ENCODE results near the gene HLA-A. TPM values are rescaled to one million over a fixed set of nuclear protein-coding genes. Genes with fewer than 3 reads are reported as not detected.
A peak's percentile ranks its signal among the peaks of the same experiment; 100 is the strongest.

HLA-A gene
- polyA plus RNA-seq, 1 donor (not counting 4 experiments of a cell fraction or from before 2014, with no cell fraction given), result 401 TPM

DNA sequence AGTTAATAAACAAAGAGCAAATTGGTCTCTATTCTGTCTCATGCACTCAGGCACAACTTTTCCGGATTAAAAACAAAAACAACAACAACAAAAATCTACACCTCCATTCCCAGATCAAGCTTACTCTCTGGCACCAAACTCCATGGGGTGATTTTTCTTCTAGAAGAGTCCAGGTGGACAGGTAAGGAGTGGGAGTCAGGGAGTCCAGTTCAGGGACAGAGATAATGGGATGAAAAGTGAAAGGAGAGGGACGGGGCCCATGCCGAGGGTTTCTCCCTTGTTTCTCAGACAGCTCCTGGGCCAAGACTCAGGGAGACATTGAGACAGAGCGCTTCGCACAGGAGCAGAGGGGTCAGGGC lies 437 bp upstream of the HLA-A start:
- Histone ChIP-seq H3K36me3 (ENCODE audit: control insufficient read depth in 2 of 2, extremely low read depth in 1 of 2, insufficient read depth in 2 of 2, low read length in 2 of 2) (peaks cover 2 to 10% of the 10 kb centered on the region in 2 experiments), H2AFZ (ENCODE audit: control insufficient read depth, low read length) (peak overlapping the region; percentile 82), H3K9me1 (ENCODE audit: control insufficient read depth, extremely low read depth, insufficient read depth, low read length) (no peaks in the 10 kb centered on the region), H3K27ac (ENCODE audit: control insufficient read depth, insufficient read depth, low read length) (peak overlapping the region; percentile 93), H4K20me1 (ENCODE audit: control insufficient read depth, extremely low read depth, insufficient read depth, low read length) (no peaks in the 10 kb centered on the region), H3K4me1 (ENCODE audit: control insufficient read depth, extremely low read depth, insufficient read depth, low read length) (peaks cover 7% of the 10 kb centered on the region), H3K27me3 (ENCODE audit: control insufficient read depth, extremely low read depth, insufficient read depth, low read length) (no peaks in the 10 kb centered on the region), H3K4me3 (ENCODE audit: control insufficient read depth in 2 of 3, extremely low read depth in 1 of 3, insufficient read depth in 2 of 3, low read depth in 1 of 3, low read length in 3 of 3) (peak overlapping the region; percentile 59 to 75 (median 68)), H3K9me3 (ENCODE audit: control insufficient read depth, low read depth, low read length) (no peaks in the 10 kb centered on the region), H3K79me2 (ENCODE audit: control insufficient read depth, insufficient read depth, low read length) (peaks cover 15% of the 10 kb centered on the region), H3K4me2 (ENCODE audit: control insufficient read depth, extremely low read depth, insufficient read depth, low read depth, low read length) (peak overlapping the region; percentile 80), H3K9ac (ENCODE audit: control insufficient read depth, extremely low read depth, insufficient read depth, low read length) (peak overlapping the region; percentile 91)
- DNase-seq (ENCODE audit: low read depth, low spot score) (no peak), FAIRE-seq (no peak)
- dilution Hi-C loops (cut with MboI; ENCODE audit: extremely low pct_ligation_motif_present, low sequenced_read_pairs), result no loop called here
- TF ChIP-seq, protein P1, sequence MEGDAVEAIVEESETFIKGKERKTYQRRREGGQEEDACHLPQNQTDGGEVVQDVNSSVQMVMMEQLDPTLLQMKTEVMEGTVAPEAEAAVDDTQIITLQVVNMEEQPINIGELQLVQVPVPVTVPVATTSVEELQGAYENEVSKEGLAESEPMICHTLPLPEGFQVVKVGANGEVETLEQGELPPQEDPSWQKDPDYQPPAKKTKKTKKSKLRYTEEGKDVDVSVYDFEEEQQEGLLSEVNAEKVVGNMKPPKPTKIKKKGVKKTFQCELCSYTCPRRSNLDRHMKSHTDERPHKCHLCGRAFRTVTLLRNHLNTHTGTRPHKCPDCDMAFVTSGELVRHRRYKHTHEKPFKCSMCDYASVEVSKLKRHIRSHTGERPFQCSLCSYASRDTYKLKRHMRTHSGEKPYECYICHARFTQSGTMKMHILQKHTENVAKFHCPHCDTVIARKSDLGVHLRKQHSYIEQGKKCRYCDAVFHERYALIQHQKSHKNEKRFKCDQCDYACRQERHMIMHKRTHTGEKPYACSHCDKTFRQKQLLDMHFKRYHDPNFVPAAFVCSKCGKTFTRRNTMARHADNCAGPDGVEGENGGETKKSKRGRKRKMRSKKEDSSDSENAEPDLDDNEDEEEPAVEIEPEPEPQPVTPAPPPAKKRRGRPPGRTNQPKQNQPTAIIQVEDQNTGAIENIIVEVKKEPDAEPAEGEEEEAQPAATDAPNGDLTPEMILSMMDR (optimal IDR thresholded peaks at IDR 0.05 in 1 of 3, IDR thresholded peaks at IDR 0.05 in 1 of 3, conservative IDR thresholded peaks at IDR 0.05 in 1 of 3; ENCODE audit: extremely low read depth in 1 of 3, insufficient read depth in 2 of 3, low read length in 3 of 3), result no peak
- TF ChIP-seq EZH2 (IDR thresholded peaks at IDR 0.05; ENCODE audit: low read length), result no peak

DNA sequence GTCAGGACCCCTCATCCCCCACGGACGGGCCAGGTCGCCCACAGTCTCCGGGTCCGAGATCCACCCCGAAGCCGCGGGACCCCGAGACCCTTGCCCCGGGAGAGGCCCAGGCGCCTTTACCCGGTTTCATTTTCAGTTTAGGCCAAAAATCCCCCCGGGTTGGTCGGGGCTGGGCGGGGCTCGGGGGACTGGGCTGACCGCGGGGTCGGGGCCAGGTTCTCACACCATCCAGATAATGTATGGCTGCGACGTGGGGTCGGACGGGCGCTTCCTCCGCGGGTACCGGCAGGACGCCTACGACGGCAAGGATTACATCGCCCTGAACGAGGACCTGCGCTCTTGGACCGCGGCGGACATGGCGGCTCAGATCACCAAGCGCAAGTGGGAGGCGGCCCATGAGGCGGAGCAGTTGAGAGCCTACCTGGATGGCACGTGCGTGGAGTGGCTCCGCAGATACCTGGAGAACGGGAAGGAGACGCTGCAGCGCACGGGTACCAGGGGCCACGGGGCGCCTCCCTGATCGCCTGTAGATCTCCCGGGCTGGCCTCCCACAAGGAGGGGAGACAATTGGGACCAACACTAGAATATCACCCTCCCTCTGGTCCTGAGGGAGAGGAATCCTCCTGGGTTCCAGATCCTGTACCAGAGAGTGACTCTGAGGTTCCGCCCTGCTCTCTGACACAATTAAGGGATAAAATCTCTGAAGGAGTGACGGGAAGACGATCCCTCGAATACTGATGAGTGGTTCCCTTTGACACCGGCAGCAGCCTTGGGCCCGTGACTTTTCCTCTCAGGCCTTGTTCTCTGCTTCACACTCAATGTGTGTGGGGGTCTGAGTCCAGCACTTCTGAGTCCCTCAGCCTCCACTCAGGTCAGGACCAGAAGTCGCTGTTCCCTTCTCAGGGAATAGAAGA lies 978 bp downstream of the HLA-A start:
- Histone ChIP-seq H3K27me3 (ENCODE audit: control insufficient read depth, extremely low read depth, insufficient read depth, low read length) (no peaks in the 10 kb centered on the region), H2AFZ (ENCODE audit: control insufficient read depth, low read length) (no peak overlapping the region), H3K9ac (ENCODE audit: control insufficient read depth, extremely low read depth, insufficient read depth, low read length) (peak overlapping the region; percentile 91), H3K36me3 (ENCODE audit: control insufficient read depth in 2 of 2, extremely low read depth in 1 of 2, insufficient read depth in 2 of 2, low read length in 2 of 2) (peaks cover 2 to 10% of the 10 kb centered on the region in 2 experiments), H3K9me3 (ENCODE audit: control insufficient read depth, low read depth, low read length) (no peaks in the 10 kb centered on the region), H3K27ac (ENCODE audit: control insufficient read depth, insufficient read depth, low read length) (peak overlapping the region; percentile 93), H4K20me1 (ENCODE audit: control insufficient read depth, extremely low read depth, insufficient read depth, low read length) (no peaks in the 10 kb centered on the region), H3K4me1 (ENCODE audit: control insufficient read depth, extremely low read depth, insufficient read depth, low read length) (peaks cover 7% of the 10 kb centered on the region), H3K4me3 (ENCODE audit: control insufficient read depth in 2 of 3, extremely low read depth in 1 of 3, insufficient read depth in 2 of 3, low read depth in 1 of 3, low read length in 3 of 3) (peak overlapping the region; percentile 59 to 75 (median 67)), H3K79me2 (ENCODE audit: control insufficient read depth, insufficient read depth, low read length) (peaks cover 15% of the 10 kb centered on the region), H3K9me1 (ENCODE audit: control insufficient read depth, extremely low read depth, insufficient read depth, low read length) (no peaks in the 10 kb centered on the region), H3K4me2 (ENCODE audit: control insufficient read depth, extremely low read depth, insufficient read depth, low read depth, low read length) (peak overlapping the region; percentile 65)
- TF ChIP-seq EZH2 (IDR thresholded peaks at IDR 0.05; ENCODE audit: low read length), result no peak
- TF ChIP-seq, protein P1 (optimal IDR thresholded peaks at IDR 0.05 in 1 of 3, IDR thresholded peaks at IDR 0.05 in 1 of 3, conservative IDR thresholded peaks at IDR 0.05 in 1 of 3; ENCODE audit: extremely low read depth in 1 of 3, insufficient read depth in 2 of 3, low read length in 3 of 3), result no peak
- dilution Hi-C loops (cut with MboI; ENCODE audit: extremely low pct_ligation_motif_present, low sequenced_read_pairs), result no loop called here
- FAIRE-seq (no peak), DNase-seq (ENCODE audit: low read depth, low spot score) (no peak)

Data from keratinocyte (primary cell).